Smooth muscle cell (in vitro differentiated cells): Measurements from ENCODE around the gene BCLAF3. TPM values are rescaled to one million over a fixed set of nuclear protein-coding genes. Genes with fewer than 3 reads are reported as not detected.

Experiments used
- DNase-seq: peaks from one replicate; lab custom pipeline; 2025; ENCODE audit not compliant: unreplicated experiment; lab: John Stamatoyannopoulos, UW
- H2AFZ ChIP-seq: fragments of 200-600 bp; sonication (generic); 2 replicates; pipeline ENCODE4 v1.6.0; 2016; ENCODE audit warnings: antibody characterized with exemption, low read depth, mild to moderate bottlenecking
- H3F3A ChIP-seq: fragments of 200-600 bp; sonication (generic); 2 replicates; pipeline ENCODE4 v1.6.0; 2017; ENCODE audit warnings: antibody characterized with exemption, low read depth
- H3K27ac ChIP-seq: fragments of 200-600 bp; sonication (generic); 2 replicates; pipeline ENCODE4 v1.5.1; 2016; ENCODE audit warnings: low read depth, mild to moderate bottlenecking
- H3K27me3 ChIP-seq: fragments of 200-600 bp; sonication (generic); 2 replicates; pipeline ENCODE4 v1.6.1; 2016; ENCODE audit warnings: low read depth, mild to moderate bottlenecking
- H3K36me3 ChIP-seq: fragments of 200-600 bp; sonication (generic); 2 replicates; pipeline ENCODE4 v1.5.1; 2016; ENCODE audit warnings: low read depth
- H3K4me1 ChIP-seq: fragments of 200-600 bp; sonication (generic); 2 replicates; pipeline ENCODE4 v1.5.1; 2016; ENCODE audit warnings: low read depth
- H3K4me2 ChIP-seq: fragments of 200-600 bp; sonication (generic); 2 replicates; pipeline ENCODE4 v1.6.0; 2016; ENCODE audit warnings: mild to moderate bottlenecking
- H3K4me3 ChIP-seq: fragments of 200-600 bp; sonication (generic); 2 replicates; pipeline ENCODE4 v1.5.1; 2016; ENCODE audit warnings: mild to moderate bottlenecking
- H3K79me2 ChIP-seq: fragments of 200-600 bp; sonication (generic); 2 replicates; pipeline ENCODE4 v1.6.0; 2016; ENCODE audit warnings: low read depth, mild to moderate bottlenecking
- H3K9ac ChIP-seq: fragments of 200-600 bp; sonication (generic); 2 replicates; pipeline ENCODE4 v1.6.0; 2016; ENCODE audit warnings: low read depth
- H3K9me3 ChIP-seq: fragments of 200-600 bp; sonication (generic); replicated peaks from 2 replicates; pipeline ENCODE4 v1.5.1; 2016; ENCODE audit warnings: low read depth
- H4K20me1 ChIP-seq: fragments of 200-600 bp; sonication (generic); 2 replicates; pipeline ENCODE4 v1.6.0; 2016; ENCODE audit warnings: low read depth
- WGBS: methylation state at CpG from one replicate; pipeline ENCODE4 v1.1.7; 2016; ENCODE audit warnings: low lambda C conversion rate; 5-methylcytosine and 5-hydroxymethylcytosine counted together
- polyA plus RNA-seq: library from polyadenylated mRNA; unstranded; fragments of >200 nt; fragmentation: Nextera tagmentation; extraction: Ambion mirVana; gene quantifications from 2 replicates; pipeline ENCODE4 v1.2.1, GENCODE V29; 2016
- total RNA-seq: library from RNA; depleted of rRNA; stranded (reverse); fragments of >200 nt; gene quantifications from 2 replicates; pipeline ENCODE4 v1.2.3, GENCODE V29; 2014
- TF ChIP-seq, protein P1 (sequence below): fragments of 200-600 bp; sonication (generic); IDR thresholded peaks from 2 replicates; pipeline ENCODE4 v1.5.1; 2017; ENCODE audit warnings: borderline replicate concordance, mild to moderate bottlenecking, antibody characterized with exemption; ENCODE audit not compliant: insufficient read depth, poor library complexity, severe bottlenecking

The BCLAF3 gene
- total and polyA plus RNA-seq, 2 experiments from 2014 or later, result 1.7 to 5.0 TPM

DNA sequence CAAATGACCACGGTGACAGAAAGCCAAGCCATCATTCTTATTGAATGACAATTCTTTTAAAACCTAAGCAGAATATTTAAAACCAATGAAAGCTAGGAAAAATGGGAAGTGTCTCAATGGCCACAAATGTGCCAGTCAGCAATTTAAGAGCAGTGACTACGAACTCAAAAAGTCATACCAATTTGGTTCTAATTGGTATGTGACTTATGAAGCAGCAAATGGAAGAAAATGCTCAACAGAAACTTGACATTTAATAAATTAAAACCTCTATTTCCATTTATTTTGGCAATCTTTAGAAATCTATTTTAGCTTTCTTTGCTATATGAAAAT is 25.7 kb upstream of the BCLAF3 start:
- Histone ChIP-seq H3F3A (no peaks in the 10 kb centered on the region), H4K20me1 (no peaks in the 10 kb centered on the region), H3K9me3 (no peaks in the 10 kb centered on the region), H3K9ac (no peak overlapping the region), H3K4me2 (no peak overlapping the region), H3K36me3 (no peaks in the 10 kb centered on the region), H3K27ac (no peak overlapping the region), H3K4me1 (no peaks in the 10 kb centered on the region), H3K27me3 (no peaks in the 10 kb centered on the region), H3K4me3 (no peak overlapping the region), H2AFZ (no peak overlapping the region), H3K79me2 (no peaks in the 10 kb centered on the region)
- WGBS, result 72% methylated on average over 2 of the region's 2 CpGs
- TF ChIP-seq, protein P1, sequence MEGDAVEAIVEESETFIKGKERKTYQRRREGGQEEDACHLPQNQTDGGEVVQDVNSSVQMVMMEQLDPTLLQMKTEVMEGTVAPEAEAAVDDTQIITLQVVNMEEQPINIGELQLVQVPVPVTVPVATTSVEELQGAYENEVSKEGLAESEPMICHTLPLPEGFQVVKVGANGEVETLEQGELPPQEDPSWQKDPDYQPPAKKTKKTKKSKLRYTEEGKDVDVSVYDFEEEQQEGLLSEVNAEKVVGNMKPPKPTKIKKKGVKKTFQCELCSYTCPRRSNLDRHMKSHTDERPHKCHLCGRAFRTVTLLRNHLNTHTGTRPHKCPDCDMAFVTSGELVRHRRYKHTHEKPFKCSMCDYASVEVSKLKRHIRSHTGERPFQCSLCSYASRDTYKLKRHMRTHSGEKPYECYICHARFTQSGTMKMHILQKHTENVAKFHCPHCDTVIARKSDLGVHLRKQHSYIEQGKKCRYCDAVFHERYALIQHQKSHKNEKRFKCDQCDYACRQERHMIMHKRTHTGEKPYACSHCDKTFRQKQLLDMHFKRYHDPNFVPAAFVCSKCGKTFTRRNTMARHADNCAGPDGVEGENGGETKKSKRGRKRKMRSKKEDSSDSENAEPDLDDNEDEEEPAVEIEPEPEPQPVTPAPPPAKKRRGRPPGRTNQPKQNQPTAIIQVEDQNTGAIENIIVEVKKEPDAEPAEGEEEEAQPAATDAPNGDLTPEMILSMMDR, result no peak
- no peak for DNase-seq

DNA sequence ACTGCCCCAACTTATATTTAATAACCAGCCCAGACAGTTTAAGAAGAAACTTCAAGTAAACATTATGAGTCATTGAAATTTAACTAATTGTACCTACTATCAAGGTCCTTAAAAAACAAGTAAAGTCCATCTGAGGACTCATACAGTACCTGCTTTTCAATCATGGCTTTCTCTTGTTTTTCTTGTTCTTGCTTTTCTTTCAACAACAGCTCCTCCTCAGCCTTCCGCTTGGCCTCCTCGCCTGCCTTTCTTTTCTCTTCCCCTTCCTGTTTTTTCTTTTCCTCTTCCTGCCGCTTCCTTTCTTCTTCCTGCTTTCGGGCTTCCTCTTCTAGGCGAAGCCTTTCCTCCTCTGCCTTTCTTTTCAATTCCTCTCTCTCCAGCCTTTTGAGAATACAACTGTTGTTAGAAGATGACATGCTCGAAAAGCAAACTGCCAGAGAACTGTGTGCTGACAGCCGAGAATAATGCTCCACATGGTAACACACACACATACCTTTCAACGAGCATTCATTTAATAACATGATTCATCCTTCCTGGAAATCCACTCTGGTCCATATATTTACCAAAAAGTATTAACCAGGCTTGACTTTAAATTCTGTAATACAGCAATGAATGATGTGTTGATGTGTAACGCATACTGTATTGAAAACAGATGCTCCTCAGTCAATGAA is 25.2 kb upstream of the BCLAF3 start:
- no peak overlapping the region for H2AFZ ChIP-seq
- 75% methylated on average over 9 of the region's 9 CpGs for WGBS
- TF ChIP-seq, protein P1, result no peak
- no peaks in the 10 kb centered on the region for H3K79me2 ChIP-seq
- no peaks in the 10 kb centered on the region for H3F3A ChIP-seq
- DNase-seq, result no peak
- no peak overlapping the region for H3K4me3 ChIP-seq
- H3K9ac ChIP-seq, result no peak overlapping the region
- no peaks in the 10 kb centered on the region for H4K20me1 ChIP-seq
- H3K36me3 ChIP-seq, result no peaks in the 10 kb centered on the region
- H3K4me2 ChIP-seq, result no peak overlapping the region
- no peaks in the 10 kb centered on the region for H3K27me3 ChIP-seq
- H3K9me3 ChIP-seq, result no peaks in the 10 kb centered on the region
- no peaks in the 10 kb centered on the region for H3K4me1 ChIP-seq
- H3K27ac ChIP-seq, result no peak overlapping the region

DNA sequence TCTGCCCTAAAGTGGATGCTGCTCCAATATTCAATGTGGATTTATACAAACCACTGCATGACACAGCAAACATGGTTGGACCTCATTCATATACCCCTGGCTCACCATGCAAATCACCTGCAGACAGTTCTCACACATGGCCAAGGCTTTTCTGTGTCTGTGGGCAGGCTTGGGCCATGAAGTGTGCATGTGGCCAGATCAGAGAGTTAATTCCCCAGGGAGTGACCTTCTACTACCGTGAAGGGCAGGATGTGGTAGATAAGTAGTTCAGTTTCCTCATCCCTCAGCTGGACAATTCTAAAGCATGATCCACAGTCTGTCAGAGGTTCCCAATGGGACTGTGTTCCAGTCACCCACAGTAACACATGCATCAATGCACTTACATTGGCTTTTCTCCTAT is 24.6 kb upstream of the BCLAF3 start:
- Histone ChIP-seq H3K4me3 (no peak overlapping the region), H3K4me2 (no peak overlapping the region), H3F3A (no peaks in the 10 kb centered on the region), H3K9me3 (no peaks in the 10 kb centered on the region), H3K9ac (no peak overlapping the region), H3K36me3 (no peaks in the 10 kb centered on the region), H3K27ac (no peak overlapping the region), H3K27me3 (no peaks in the 10 kb centered on the region), H4K20me1 (no peaks in the 10 kb centered on the region), H3K4me1 (no peaks in the 10 kb centered on the region), H3K79me2 (no peaks in the 10 kb centered on the region), H2AFZ (no peak overlapping the region)
- DNase-seq, result no peak
- WGBS, result 83% methylated on average over 1 of the region's 1 CpG
- TF ChIP-seq, protein P1, result no peak

DNA sequence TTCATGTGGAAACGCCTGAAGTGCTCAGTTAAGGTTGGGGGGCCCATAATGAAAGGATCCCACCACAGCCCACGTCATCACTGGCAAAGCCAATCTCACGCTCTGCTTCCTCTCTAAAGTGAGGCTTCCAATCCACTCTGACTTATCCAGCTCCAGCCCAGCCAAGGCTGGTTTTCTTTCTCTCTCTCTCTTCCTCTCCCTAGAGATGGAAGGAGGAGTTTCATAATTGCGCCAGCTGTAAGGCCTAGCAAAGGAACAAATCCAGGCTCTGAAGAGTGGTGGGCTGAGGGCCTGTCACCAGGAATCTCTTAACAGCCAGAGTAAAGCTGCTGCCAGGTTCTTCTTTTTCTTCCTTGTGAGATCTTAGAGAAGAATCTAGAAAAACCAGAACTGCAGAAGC is 20.7 kb upstream of the BCLAF3 start:
- Histone ChIP-seq H3K27ac (no peak overlapping the region), H3K4me2 (no peak overlapping the region), H3K9ac (no peak overlapping the region), H3K4me3 (no peak overlapping the region), H2AFZ (no peak overlapping the region), H3K36me3 (no peaks in the 10 kb centered on the region), H3K4me1 (no peaks in the 10 kb centered on the region), H3F3A (no peaks in the 10 kb centered on the region), H3K27me3 (no peaks in the 10 kb centered on the region), H4K20me1 (no peaks in the 10 kb centered on the region), H3K79me2 (no peaks in the 10 kb centered on the region), H3K9me3 (no peaks in the 10 kb centered on the region)
- TF ChIP-seq, protein P1, result no peak
- 85% methylated on average over 4 of the region's 4 CpGs for WGBS
- DNase-seq, result no peak
